Neural cell (in vitro differentiated cells): ENCODE measurements around the gene CATSPERE. TPM values are rescaled to one million over a fixed set of nuclear protein-coding genes. Genes with fewer than 3 reads are reported as not detected.

Source experiments
- H2AFZ ChIP-seq: fragments of 200-600, 300-800 bp; sonication (generic), shearing (Covaris generic); 2 replicates; pipeline ENCODE4 v1.6.0; 2014; ENCODE audit warnings: low read depth, mild to moderate bottlenecking, antibody characterized with exemption, low read length, moderate library complexity
- H3F3A ChIP-seq: fragments of 200-600 bp; shearing (Covaris generic); 2 replicates; pipeline ENCODE4 v1.6.1; 2016; ENCODE audit warnings: mild to moderate bottlenecking, moderate library complexity, mixed read lengths, antibody characterized with exemption, low read length; ENCODE audit not compliant: insufficient read depth, poor library complexity, severe bottlenecking
- H3K27ac ChIP-seq: fragments of 200-600, 300-800 bp; sonication (generic), shearing (Covaris generic); 2 replicates; pipeline ENCODE4 v1.5.1; 2014; ENCODE audit warnings: mild to moderate bottlenecking, low read length, moderate library complexity
- H3K27me3 ChIP-seq: fragments of 300-800, 200-600 bp; sonication (generic), shearing (Covaris generic); 2 replicates; pipeline ENCODE4 v1.6.0; 2014; ENCODE audit warnings: mild to moderate bottlenecking, low read depth, low read length, moderate library complexity; ENCODE audit not compliant: insufficient read depth
- H3K36me3 ChIP-seq: fragments of 300-800, 200-600 bp; sonication (generic), shearing (Covaris generic); 2 replicates; pipeline ENCODE4 v1.5.1; 2014; ENCODE audit warnings: mild to moderate bottlenecking, antibody characterized with exemption, low read length, moderate library complexity; ENCODE audit not compliant: insufficient read depth
- H3K4me2 ChIP-seq: fragments of 300-800, 200-600 bp; sonication (generic), shearing (Covaris generic); 2 replicates; pipeline ENCODE4 v1.6.0; 2014; ENCODE audit warnings: mild to moderate bottlenecking, low read length
- H3K4me3 ChIP-seq: fragments of 300-800, 200-600 bp; sonication (generic), shearing (Covaris generic); 2 replicates; pipeline ENCODE4 v1.5.1; 2014; ENCODE audit warnings: mild to moderate bottlenecking, low read length, moderate library complexity
- H3K79me2 ChIP-seq: fragments of 200-600 bp; shearing (Covaris generic); replicated peaks from 2 replicates; pipeline ENCODE4 v1.6.0; 2014; ENCODE audit warnings: mild to moderate bottlenecking, low read length, moderate library complexity; ENCODE audit not compliant: insufficient read depth
- H3K9ac ChIP-seq: fragments of 300-800, 200-600 bp; sonication (generic), shearing (Covaris generic); 2 replicates; pipeline ENCODE4 v1.6.1; 2016; ENCODE audit warnings: mild to moderate bottlenecking, low read length, mixed read lengths
- H3K9me2 ChIP-seq: fragments of 200-600 bp; shearing (Covaris generic); 2 replicates; pipeline ENCODE4 v1.6.1; 2016; ENCODE audit warnings: mild to moderate bottlenecking, low read length, mixed read lengths; ENCODE audit not compliant: insufficient read depth
- H3K9me3 ChIP-seq: fragments of 200-600, 300-800 bp; sonication (generic), shearing (Covaris generic); 2 replicates; pipeline ENCODE4 v1.6.1; 2016; ENCODE audit warnings: mild to moderate bottlenecking, mixed run types, low read length, moderate library complexity, mixed read lengths
- H4K20me1 ChIP-seq: fragments of 200-600 bp; shearing (Covaris generic); 2 replicates; pipeline ENCODE4 v1.6.1; 2016; ENCODE audit warnings: mild to moderate bottlenecking, mixed run types; ENCODE audit not compliant: insufficient read depth
- CTCF ChIP-seq: fragments of 450-650 bp; IDR thresholded peaks from 2 replicates; pipeline ENCODE4 v1.5.1; 2014; ENCODE audit warnings: antibody characterized with exemption, mild to moderate bottlenecking, moderate library complexity; ENCODE audit not compliant: poor library complexity, severe bottlenecking
- EP300 ChIP-seq: fragments of 450-650 bp; conservative IDR thresholded peaks from 2 replicates; pipeline ENCODE4 v1.6.1; 2014; ENCODE audit warnings: antibody characterized with exemption, mild to moderate bottlenecking, moderate library complexity; ENCODE audit not compliant: poor library complexity, severe bottlenecking
- EZH2 ChIP-seq: fragments of 200-600, 300-800 bp; shearing (Covaris generic), sonication (generic); IDR thresholded peaks from 2 replicates; pipeline ENCODE4 v1.6.1; 2014; ENCODE audit warnings: antibody characterized with exemption, low read length, borderline replicate concordance, mild to moderate bottlenecking; ENCODE audit not compliant: insufficient read depth, poor library complexity, severe bottlenecking
- MXI1 ChIP-seq: fragments of 450-650 bp; conservative IDR thresholded peaks from 2 replicates; pipeline ENCODE4 v1.6.1; 2014; ENCODE audit warnings: antibody characterized with exemption, mild to moderate bottlenecking; ENCODE audit not compliant: poor library complexity, severe bottlenecking
- POLR2AphosphoS5 ChIP-seq: IDR thresholded peaks from 2 replicates; pipeline ENCODE4 v1.6.1; 2012
- RAD21 ChIP-seq: fragments of 450-650 bp; conservative IDR thresholded peaks from 2 replicates; pipeline ENCODE4 v1.6.1; 2014; ENCODE audit warnings: antibody characterized with exemption, mild to moderate bottlenecking, moderate library complexity
- REST ChIP-seq: IDR thresholded peaks from 2 replicates; pipeline ENCODE4 v1.6.1; 2012; ENCODE audit warnings: borderline replicate concordance
- SMC3 ChIP-seq: fragments of 450-650 bp; conservative IDR thresholded peaks from 2 replicates; pipeline ENCODE4 v1.6.1; 2014; ENCODE audit warnings: antibody characterized with exemption, mild to moderate bottlenecking, moderate library complexity; ENCODE audit not compliant: poor library complexity
- TAF1 ChIP-seq: IDR thresholded peaks from 2 replicates; pipeline ENCODE4 v1.6.1; 2012; ENCODE audit warnings: low read depth
- polyA plus RNA-seq: library from polyadenylated mRNA; depleted of rRNA; stranded (reverse); fragments of >200 nt; gene quantifications from 2 replicates; pipeline ENCODE4 v1.2.3, GENCODE V29; 2014

CATSPERE gene
- polyA plus RNA-seq, 1 donor from 2014 or later: 5.6 TPM

GRCh38 chr1:244598611-244599010 lies 137.5 kb downstream of the CATSPERE start:
- Histone ChIP-seq H3K27ac (no peak overlapping the region), H3K4me3 (no peak overlapping the region), H3F3A (no peaks in the 10 kb centered on the region), H3K9me2 (no peaks in the 10 kb centered on the region), H3K27me3 (no peaks in the 10 kb centered on the region), H3K79me2 (no peaks in the 10 kb centered on the region), H3K36me3 (no peaks in the 10 kb centered on the region), H3K4me2 (no peak overlapping the region), H4K20me1 (no peaks in the 10 kb centered on the region), H2AFZ (no peak overlapping the region), H3K9ac (no peak overlapping the region), H3K9me3 (no peaks in the 10 kb centered on the region)
- no peak for TF ChIP-seq CTCF
- no peak for TF ChIP-seq TAF1
- no peak for TF ChIP-seq RAD21

- no peaks in the 10 kb centered on the region for H4K20me1 ChIP-seq
- no peak for TF ChIP-seq REST
- TF ChIP-seq POLR2AphosphoS5: no peak
- TF ChIP-seq SMC3: no peak
- no peak for TF ChIP-seq RAD21
- TF ChIP-seq EP300: no peak
- TF ChIP-seq CTCF: no peak
- TF ChIP-seq EZH2: no peak
- TF ChIP-seq TAF1: no peak
- no peak for TF ChIP-seq MXI1
- H3K27me3 ChIP-seq: no peaks in the 10 kb centered on the region
- H3K9me3 ChIP-seq: no peaks in the 10 kb centered on the region
- no peak overlapping the region for H3K27ac ChIP-seq
- no peaks in the 10 kb centered on the region for H3F3A ChIP-seq
- no peaks in the 10 kb centered on the region for H3K36me3 ChIP-seq
- H2AFZ ChIP-seq: no peak overlapping the region
- H3K4me3 ChIP-seq: no peak overlapping the region
- H3K4me2 ChIP-seq: no peak overlapping the region
- no peaks in the 10 kb centered on the region for H3K9me2 ChIP-seq
- H3K9ac ChIP-seq: no peak overlapping the region
- H3K79me2 ChIP-seq: no peaks in the 10 kb centered on the region
Observed at GRCh38 chr1:244599937-244600350, 138.9 kb downstream of the CATSPERE start.
